Raji (cell line): ENCODE data around the gene ZFHX2.

ENCODE experiments used
- POLR2A ChIP-seq: IDR thresholded peaks from 2 replicates; pipeline ENCODE4 v1.6.1; 2011; ENCODE audit warnings: low read depth, low read length, control low read depth; ENCODE audit not compliant: insufficient read depth

ZFHX2 gene

DNA sequence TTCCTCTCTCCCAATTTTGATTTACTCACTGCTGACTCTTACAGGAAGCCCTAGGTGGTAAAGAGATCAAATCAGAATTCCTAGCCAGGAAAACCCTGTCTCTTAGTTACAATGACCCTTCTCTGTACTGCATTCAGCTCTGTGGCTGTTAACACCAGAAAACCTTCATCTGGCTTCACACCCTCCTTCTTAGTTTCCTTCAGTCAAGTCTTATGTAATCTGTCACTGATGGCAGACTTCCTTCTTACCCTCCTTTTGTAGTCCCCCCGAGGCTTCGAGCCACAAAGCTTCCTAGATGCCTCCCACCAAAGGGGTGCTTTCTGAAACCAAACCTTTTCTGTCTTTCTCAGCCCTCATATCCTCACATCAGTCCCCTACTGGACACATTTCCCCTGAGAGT is 65.5 kb downstream of the ZFHX2 start:
- no peak for TF ChIP-seq POLR2A

DNA sequence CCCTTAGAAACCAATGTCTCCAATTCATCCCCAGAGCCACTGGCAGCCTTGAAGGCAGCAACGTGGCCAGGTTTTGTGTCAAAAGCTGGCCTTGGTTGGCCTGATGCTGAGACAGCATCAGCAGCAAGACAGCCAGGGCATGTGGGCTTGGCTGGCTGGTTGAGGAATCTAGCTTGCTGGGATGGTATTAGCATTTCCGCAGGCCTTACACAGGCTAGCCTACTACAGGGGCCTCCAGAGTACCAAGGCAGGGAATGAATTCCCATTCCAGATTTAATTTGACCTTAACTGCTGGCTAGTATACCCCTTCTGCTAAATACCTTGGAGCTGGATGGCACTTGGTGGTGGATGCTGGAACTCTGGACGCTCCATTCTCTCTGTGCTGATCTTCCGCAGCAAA is 66.2 kb downstream of the ZFHX2 start:
- no peak for TF ChIP-seq POLR2A

DNA sequence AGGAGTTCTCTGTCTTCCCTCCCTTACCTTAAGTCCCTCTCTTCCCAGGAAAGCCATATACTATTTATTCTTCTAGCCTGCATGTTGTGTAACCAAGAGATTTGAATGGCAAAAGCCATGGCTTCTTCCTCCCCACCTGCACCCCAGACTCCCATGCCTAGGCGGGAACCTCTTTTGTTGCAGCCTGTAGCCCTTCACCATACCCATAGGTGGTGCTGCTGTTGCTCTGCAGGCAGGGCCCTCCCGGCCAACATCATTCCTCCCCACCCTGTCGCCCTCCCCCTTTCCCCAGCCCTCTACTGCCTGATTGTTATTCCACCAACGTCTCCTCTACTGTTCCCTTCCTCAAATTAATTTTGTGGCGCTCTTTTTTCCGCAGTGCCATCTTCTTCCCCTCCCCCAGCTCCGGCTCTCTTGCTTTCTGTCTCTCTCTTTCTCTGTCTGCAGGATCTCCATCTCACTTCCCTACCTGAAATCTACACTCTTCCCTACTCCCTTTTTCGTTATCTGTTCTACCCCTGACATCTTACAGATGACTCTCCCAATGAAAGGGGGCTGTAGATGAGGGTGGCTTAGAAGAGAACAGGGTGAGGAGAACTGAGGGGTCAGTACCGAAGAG is 68.2 kb downstream of the ZFHX2 start:
- no peak for TF ChIP-seq POLR2A

DNA sequence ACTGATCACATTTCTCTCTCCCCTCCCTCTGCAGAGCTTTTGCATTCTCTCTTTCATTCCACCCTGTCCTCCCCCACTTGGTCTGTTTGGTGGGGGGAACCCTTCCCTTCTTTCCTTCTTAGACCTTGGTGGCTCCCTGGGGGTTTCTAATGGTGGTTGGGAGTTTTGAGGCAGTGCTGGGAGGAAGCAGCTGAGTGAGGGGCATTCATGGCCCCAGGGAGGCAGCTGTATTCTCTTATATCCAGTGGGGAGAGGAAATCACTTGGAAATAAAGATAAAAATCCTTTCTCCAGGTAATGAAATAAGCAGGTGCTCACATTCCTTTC is 68.8 kb downstream of the ZFHX2 start:
- TF ChIP-seq POLR2A: no peak

DNA sequence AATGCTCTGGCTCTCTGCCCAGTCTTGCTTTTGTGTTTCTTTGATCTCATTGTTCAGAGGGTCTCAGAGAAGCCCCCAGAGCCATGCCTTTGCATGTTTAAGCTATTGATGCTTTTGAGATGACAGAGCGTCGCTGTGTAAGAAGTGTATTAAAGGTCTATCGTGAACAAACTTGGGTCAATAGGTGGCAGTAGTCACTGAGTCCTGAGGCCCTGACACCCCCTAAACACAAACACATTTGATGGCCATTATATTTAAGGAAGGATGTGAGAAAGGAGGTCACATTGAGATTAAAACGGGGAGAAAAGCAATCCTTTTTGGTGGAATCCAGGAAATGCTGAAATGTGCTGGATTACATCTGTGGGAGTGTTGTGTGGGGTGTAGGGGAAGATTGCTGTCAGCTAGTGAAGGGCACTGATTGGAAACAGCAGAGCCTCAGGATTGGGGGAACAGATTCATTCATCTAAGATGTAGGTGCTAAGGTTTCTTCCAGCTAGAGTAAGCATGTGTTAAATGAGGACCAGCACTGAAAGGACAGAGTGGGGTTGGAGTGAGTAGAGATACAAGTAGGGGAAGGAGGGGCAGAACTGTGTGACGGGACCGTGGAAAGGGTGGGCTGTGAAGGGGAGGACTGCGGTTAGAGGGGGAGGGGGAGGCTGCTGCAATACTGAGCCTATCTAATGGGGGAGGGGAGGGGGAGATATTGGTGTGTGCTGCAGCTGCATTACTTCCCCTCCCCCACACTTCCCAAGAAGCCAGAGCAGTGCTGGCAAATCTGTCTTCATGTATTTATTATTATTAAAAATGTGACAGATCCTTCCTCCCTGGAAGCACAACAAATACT is 69.4 kb downstream of the ZFHX2 start:
- no peak for TF ChIP-seq POLR2A

DNA sequence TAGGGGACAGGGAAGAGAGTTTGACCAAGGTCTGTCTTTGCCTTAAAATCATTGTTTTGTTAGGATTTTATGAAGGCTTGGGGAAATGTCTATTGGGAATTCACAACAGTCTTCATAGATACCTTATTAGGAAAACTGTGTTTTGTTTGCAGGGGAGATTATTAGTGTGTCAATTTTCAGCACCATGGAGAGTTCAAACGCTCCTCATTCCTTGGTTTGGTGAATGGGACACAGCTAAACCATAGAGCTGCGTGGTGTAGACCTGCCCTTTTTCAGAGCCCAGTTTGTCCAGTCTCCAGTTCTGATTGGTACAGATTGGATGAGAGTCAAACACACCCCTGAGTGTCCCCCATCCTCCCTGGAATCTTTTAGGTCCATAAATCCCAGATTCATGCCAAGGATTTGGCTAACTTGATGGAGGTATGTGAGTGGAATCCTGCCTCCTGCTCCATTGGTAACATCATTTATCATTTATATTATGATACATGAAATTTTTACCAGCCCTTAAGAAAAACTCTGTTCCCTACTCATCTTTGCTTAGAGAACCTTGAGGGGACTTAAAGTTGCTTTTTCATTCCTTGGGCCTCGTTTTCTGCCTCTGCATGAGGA is 70.1 kb downstream of the ZFHX2 start:
- no peak for TF ChIP-seq POLR2A

DNA sequence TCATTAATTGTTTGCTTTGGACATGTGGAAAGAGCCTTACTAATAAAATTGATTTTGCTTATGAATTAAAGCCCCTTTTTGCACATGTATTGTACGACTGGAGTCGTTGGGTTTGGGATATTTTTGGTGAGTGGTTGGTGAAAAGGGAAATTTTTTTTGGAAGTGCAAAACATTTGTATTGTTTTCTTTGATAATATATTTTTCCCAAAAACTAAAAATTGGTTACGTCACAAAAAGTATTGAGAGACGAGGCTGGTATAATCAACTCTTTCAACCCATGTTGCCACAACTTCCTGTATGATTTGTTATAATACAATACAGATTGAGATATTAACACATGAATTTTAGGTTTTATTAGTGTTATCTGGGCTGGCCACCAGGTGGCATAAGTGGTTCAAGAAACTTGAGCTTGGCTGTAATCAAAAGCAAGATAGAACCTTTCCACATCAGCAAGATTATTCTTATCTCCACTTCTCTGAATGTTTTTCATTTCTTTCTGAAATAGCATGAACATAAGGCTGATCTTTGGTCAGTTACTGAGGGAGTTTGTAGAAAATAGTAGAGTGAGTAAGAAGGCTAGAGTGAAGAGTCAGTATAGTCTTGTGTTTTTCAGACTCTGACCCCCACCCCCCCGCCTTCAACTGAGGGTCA is 73.3 kb downstream of the ZFHX2 start:
- TF ChIP-seq POLR2A: no peak

DNA sequence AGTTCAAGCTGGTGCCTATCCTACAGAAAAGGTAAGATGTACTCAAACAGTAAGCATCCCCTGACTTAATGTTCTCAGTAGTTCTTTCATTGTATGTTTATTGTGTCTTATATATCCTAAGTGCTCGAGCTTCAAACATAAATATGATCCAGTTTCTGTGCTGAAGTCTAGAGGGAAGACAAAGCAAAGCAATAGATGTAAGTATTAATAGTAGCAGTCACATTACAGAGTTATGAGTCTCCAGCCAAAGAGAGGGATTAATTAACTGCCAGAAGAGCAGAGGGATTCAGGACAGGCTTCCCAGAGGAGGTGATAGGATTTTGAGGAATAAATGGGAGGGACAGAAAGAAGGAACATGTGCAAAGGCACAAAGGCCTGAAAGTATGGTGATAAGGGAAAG is 80.6 kb downstream of the ZFHX2 start:
- TF ChIP-seq POLR2A: no peak
